Panc1 (cell line): ENCODE results near the gene GUCD1. TPM values are rescaled to one million over a fixed set of nuclear protein-coding genes. Genes with fewer than 3 reads are reported as not detected.
A peak's percentile ranks its signal among the peaks of the same experiment; 100 is the strongest.

ENCODE experiments used
- ATAC-seq: fragments of 200-7000 bp; cut with Tn5 transposase; 2 replicates; pipeline ENCODE4 v1.9.1; 2020; ENCODE audit warnings: mild to moderate bottlenecking, moderate library complexity
- BruUV-seq: library from RNA; stranded (reverse); fragments of 400-500 nt; replicated peaks from 2 replicates; lab custom pipeline; 2021; lab: Mats Ljungman, UMichigan
- CTCF ChIA-PET: fragments of 300-600 bp; sonication (Branson Sonifier 250); formaldehyde crosslinking; loops from one replicate; lab custom pipeline; 2022; ENCODE audit warnings: antibody characterized with exemption; lab: Charles Lee
- POLR2A ChIA-PET: fragments of 300-600 bp; sonication (Branson Sonifier 250); formaldehyde crosslinking; loops from one replicate; lab custom pipeline; 2022; ENCODE audit warnings: antibody characterized with exemption; lab: Charles Lee
- DNase-seq: peaks from one replicate; pipeline ENCODE4 v3.0.0-alpha.2; 2010; ENCODE audit warnings: low read depth, low spot score
- H3K27ac ChIP-seq: 2 replicates; pipeline ENCODE4 v1.5.1; 2011; ENCODE audit warnings: mild to moderate bottlenecking, low read length, inconsistent platforms
- H3K27me3 ChIP-seq: fragments of 200-500 bp; sonication (Bioruptor generic); 2 replicates; pipeline ENCODE4 v1.6.0; 2014; ENCODE audit warnings: low read length, inconsistent platforms; ENCODE audit not compliant: control insufficient read depth, insufficient read depth
- H3K36me3 ChIP-seq: fragments of 200-500 bp; sonication (Bioruptor generic); 2 replicates; pipeline ENCODE4 v1.5.1; 2014; ENCODE audit warnings: inconsistent platforms, mild to moderate bottlenecking, low read length, moderate library complexity; ENCODE audit not compliant: control insufficient read depth, insufficient read depth
- H3K4me1 ChIP-seq: 2 replicates; pipeline ENCODE4 v1.5.1; 2011; ENCODE audit warnings: inconsistent platforms, mild to moderate bottlenecking, low read length, moderate library complexity; ENCODE audit not compliant: control insufficient read depth, insufficient read depth
- H3K4me3 ChIP-seq, 2 experiments: 2 replicates each; pipeline ENCODE4 v1.5.1; 2011 to 2012; ENCODE audit warnings: low read depth in 2 of 2, low read length in 2 of 2, mild to moderate bottlenecking in 2 of 2, inconsistent platforms in 1 of 2, moderate library complexity in 1 of 2
- H3K9me3 ChIP-seq: fragments of 200-500 bp; sonication (Bioruptor generic); 2 replicates; pipeline ENCODE4 v1.5.1; 2014; ENCODE audit warnings: low read depth, mild to moderate bottlenecking, inconsistent platforms, low read length, moderate library complexity; ENCODE audit not compliant: control insufficient read depth, insufficient read depth
- REST ChIP-seq, 2 experiments: IDR thresholded peaks; 2 replicates each; pipeline ENCODE4 v1.6.1; 2011 to 2012; ENCODE audit warnings: low read depth in 2 of 2, control low read depth in 1 of 2, low read length in 1 of 2, mild to moderate bottlenecking in 1 of 2, moderate library complexity in 1 of 2; ENCODE audit not compliant: insufficient read depth in 1 of 2
- TCF7L2 ChIP-seq: IDR thresholded peaks from 2 replicates; pipeline ENCODE4 v1.6.1; 2011; ENCODE audit warnings: mild to moderate bottlenecking, low read depth, low read length, inconsistent platforms
- in situ Hi-C: cut with HindIII; loops from 2 replicates; pipeline ENCODE4 v1.10.0; 2016; ENCODE audit warnings: low sequenced_read_pairs, low pct_unique_long_range_greater_than_20kb
- intact Hi-C: fragments of 100-400 bp; cut with micrococcal nuclease; formaldehyde crosslinking; loops from one replicate; pipeline ENCODE4 v1.10.0; 2022; ENCODE audit not compliant: unreplicated experiment
- total RNA-seq: library from RNA; stranded (reverse); gene quantifications from one replicate; pipeline ENCODE4 v1.2.1, GENCODE V29; 2021; ENCODE audit not compliant: unreplicated experiment
- TF ChIP-seq, protein P1 (sequence below): fragments of 450-650 bp; IDR thresholded peaks from 2 replicates; pipeline ENCODE4 v1.5.1; 2017; ENCODE audit warnings: mild to moderate bottlenecking

GUCD1 gene
- total RNA-seq, 1 experiment from 2014 or later, result 97.7 TPM

- peak; percentile 84 for ATAC-seq
- no peaks in the 10 kb centered on the region for H3K9me3 ChIP-seq
- intact Hi-C loops, result loop anchor here (5.0 kb wide), 1 partner anchor 81 kb away; no protein-coding TSS in a partner anchor
- no peak for DNase-seq
- 0 out of 2 replicates have a peak, but pooled peaks cover 2% of the 10 kb centered on the region for H3K4me1 ChIP-seq
- TF ChIP-seq REST (IDR thresholded peaks at IDR 0.05; ENCODE audit: insufficient read depth in 1 of 2, low read depth in 2 of 2, low read length in 1 of 2), result no peak
- TF ChIP-seq, protein P1, sequence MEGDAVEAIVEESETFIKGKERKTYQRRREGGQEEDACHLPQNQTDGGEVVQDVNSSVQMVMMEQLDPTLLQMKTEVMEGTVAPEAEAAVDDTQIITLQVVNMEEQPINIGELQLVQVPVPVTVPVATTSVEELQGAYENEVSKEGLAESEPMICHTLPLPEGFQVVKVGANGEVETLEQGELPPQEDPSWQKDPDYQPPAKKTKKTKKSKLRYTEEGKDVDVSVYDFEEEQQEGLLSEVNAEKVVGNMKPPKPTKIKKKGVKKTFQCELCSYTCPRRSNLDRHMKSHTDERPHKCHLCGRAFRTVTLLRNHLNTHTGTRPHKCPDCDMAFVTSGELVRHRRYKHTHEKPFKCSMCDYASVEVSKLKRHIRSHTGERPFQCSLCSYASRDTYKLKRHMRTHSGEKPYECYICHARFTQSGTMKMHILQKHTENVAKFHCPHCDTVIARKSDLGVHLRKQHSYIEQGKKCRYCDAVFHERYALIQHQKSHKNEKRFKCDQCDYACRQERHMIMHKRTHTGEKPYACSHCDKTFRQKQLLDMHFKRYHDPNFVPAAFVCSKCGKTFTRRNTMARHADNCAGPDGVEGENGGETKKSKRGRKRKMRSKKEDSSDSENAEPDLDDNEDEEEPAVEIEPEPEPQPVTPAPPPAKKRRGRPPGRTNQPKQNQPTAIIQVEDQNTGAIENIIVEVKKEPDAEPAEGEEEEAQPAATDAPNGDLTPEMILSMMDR, result peak; percentile 78
- POLR2A ChIA-PET, result interaction anchor here (0.7 kb wide), 1 partner anchor 15 kb away, joined by 4 read pairs; no protein-coding TSS in a partner anchor
- no peak overlapping the region for H3K27ac ChIP-seq
- no peaks in the 10 kb centered on the region for H3K36me3 ChIP-seq
- in situ Hi-C loops, result no loop called here
- H3K4me3 ChIP-seq, result no peak overlapping the region
- no peaks in the 10 kb centered on the region for H3K27me3 ChIP-seq
- CTCF ChIA-PET, result interaction anchor here (0.6 to 1.3 kb wide), 5 partner anchors 65 to 126 kb away, joined by 3 to 4 read pairs (median 3); partner anchors contain the start of gene ADORA2A
- no TSS peak for BruUV-seq
These were observed 51.6 kb downstream of the GUCD1 start for GRCh38 chr22:24503137-24503842.

GRCh38 chr22:24502541-24502940, 52.4 kb downstream of the GUCD1 start:
- Histone ChIP-seq H3K4me1 (0 out of 2 replicates have a peak, but pooled peaks cover 2% of the 10 kb centered on the region), H3K27ac (no peak overlapping the region), H3K27me3 (no peaks in the 10 kb centered on the region), H3K36me3 (no peaks in the 10 kb centered on the region), H3K4me3 (no peak overlapping the region), H3K9me3 (no peaks in the 10 kb centered on the region)
- in situ Hi-C loops (no loop called here), intact Hi-C loops (loop anchor here (5.0 kb wide), 1 partner anchor 80 kb away; no protein-coding TSS in a partner anchor)
- ChIA-PET CTCF (interaction anchor here (0.6 to 1.3 kb wide), 6 partner anchors 65 to 300 kb away, joined by 3 to 4 read pairs (median 3); partner anchors contain the start of gene ADORA2A), POLR2A (interaction anchor here (0.7 kb wide), 1 partner anchor 15 kb away, joined by 4 read pairs; no protein-coding TSS in a partner anchor)
- DNase-seq, result no peak
- ATAC-seq, result no peak
- BruUV-seq, result no TSS peak
- TF ChIP-seq REST (IDR thresholded peaks at IDR 0.05; ENCODE audit: insufficient read depth in 1 of 2, low read depth in 2 of 2, low read length in 1 of 2) (no peak), TCF7L2 (no peak)
